ENCODE measurements around the gene PPP2R3A. TPM values are rescaled to one million over a fixed set of nuclear protein-coding genes. Genes with fewer than 3 reads are reported as not detected.
"Not testable (repeated sequence)": the region's sequence is repeated elsewhere in the genome, so short reads cannot be mapped to it uniquely, and the experiment has no call there.

Gene PPP2R3A
- total and polyA plus RNA-seq, 2 of the 13 experiments (the other 11 are each of a cell fraction or from before 2014, with no cell fraction given): 0.07 to 0.12 TPM

DNA sequence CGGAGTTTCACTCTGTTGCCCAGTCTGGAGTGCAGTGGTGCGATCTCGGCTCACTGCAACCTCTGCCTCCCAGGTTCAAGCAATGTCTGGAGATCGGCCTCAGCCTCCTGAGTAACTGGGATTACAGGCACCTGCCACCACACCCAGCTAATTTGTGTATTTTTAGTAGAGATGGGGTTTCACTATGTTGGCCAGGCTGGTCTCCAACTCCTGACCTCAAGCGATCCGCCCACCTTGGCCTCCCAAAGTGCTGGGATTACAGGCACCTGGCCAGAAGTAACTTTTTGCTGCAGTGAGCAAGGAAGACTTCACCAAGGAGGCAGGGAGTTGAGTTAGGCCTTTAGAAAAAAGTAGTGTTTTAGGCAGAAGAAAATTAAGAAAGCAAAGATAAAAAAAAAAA, 226.7 kb downstream of the PPP2R3A start:
- H3K27ac ChIP-seq (ENCODE audit: extremely low read length, insufficient read depth, low read length); in situ Hi-C loops (cut with HindIII; ENCODE audit: extremely low pct_ligation_motif_present, low pct_unique_long_range_greater_than_20kb); CTCF ChIA-PET (ENCODE audit: low intra/inter-chr PET ratio, low total read pairs); FAIRE-seq; ATAC-seq; DNase-seq (ENCODE audit: low spot score); BruUV-seq (replicated peaks); H3K27me3 ChIP-seq (ENCODE audit: control insufficient read depth in 1 of 2, insufficient read depth in 2 of 2, low read length in 2 of 2); H3K36me3 ChIP-seq (replicated peaks in 1 of 2; ENCODE audit: control insufficient read depth in 1 of 2, insufficient read depth in 2 of 2, low read length in 2 of 2); H2AFZ ChIP-seq (ENCODE audit: low read length); H3K9me3 ChIP-seq (ENCODE audit: low read length): not testable (repeated sequence)
- POLR2A ChIA-PET: interaction anchor here (1.0 kb wide), 1 partner anchor 57 kb away, joined by 3 read pairs; no protein-coding TSS in a partner anchor
- Histone ChIP-seq H3K79me2 (ENCODE audit: insufficient read depth, low read length) (peaks cover 83% of the 10 kb centered on the region), H4K20me1 (ENCODE audit: insufficient read depth, low read length) (peaks cover 80% of the 10 kb centered on the region), H3K4me1 (ENCODE audit: insufficient read depth, low read length) (peaks cover 51% of the 10 kb centered on the region), H3K4me3 (replicated peaks in 1 of 3; ENCODE audit: insufficient read depth in 1 of 3, low read depth in 2 of 3, low read length in 3 of 3) (peak overlapping the region; percentile 21 to 89 (median 80); a peak in 5 of 6 replicates), H3K9ac (ENCODE audit: insufficient read depth, low read depth, low read length) (peak overlapping the region; percentile 99), H3K4me2 (ENCODE audit: low read depth, low read length) (peak overlapping the region; percentile 79)
- TF ChIP-seq ZMYM3 (CRISPR knock-in tag; IDR thresholded peaks at IDR 0.05) (0 out of 2 replicates have a peak, but pooled peaks have one; percentile 44), ZNF121 (CRISPR knock-in tag; IDR thresholded peaks at IDR 0.05) (peak; percentile 92; the same call in 1 of the 2 replicates), ZNF292 (CRISPR knock-in tag; IDR thresholded peaks at IDR 0.05; ENCODE audit: borderline replicate concordance, low read depth) (peak; percentile 16; the same call in 1 of the 2 replicates)
- intact Hi-C loops (cut with micrococcal nuclease; ENCODE audit: unreplicated experiment): loop anchor here (5.0 to 10.0 kb wide), 2 partner anchors 115 to 563 kb away; partner anchors contain the start of gene STAG1
- WGBS (ENCODE audit: low lambda C conversion rate): 15% methylated on average over 6 of the region's 6 CpGs

- no peak for ATAC-seq
- DNase-seq (ENCODE audit: low spot score): no peak
- TF ChIP-seq ZNF256 (CRISPR knock-in tag; conservative IDR thresholded peaks at IDR 0.05): no peak
- no peak for TF ChIP-seq NFE2L1 (CRISPR knock-in tag; IDR thresholded peaks at IDR 0.05; ENCODE audit: borderline replicate concordance)
- no peak for TF ChIP-seq ZNF547 (CRISPR knock-in tag; IDR thresholded peaks at IDR 0.05)
- no peak for TF ChIP-seq FUBP1 (CRISPR knock-in tag; IDR thresholded peaks at IDR 0.05; ENCODE audit: borderline replicate concordance)
- H3K9ac ChIP-seq (ENCODE audit: insufficient read depth, low read depth, low read length): peak overlapping the region; percentile 99
- H3K9me3 ChIP-seq (ENCODE audit: low read length): no peaks in the 10 kb centered on the region
- intact Hi-C loops (cut with micrococcal nuclease; ENCODE audit: unreplicated experiment): loop anchor here (5.0 to 10.0 kb wide), 2 partner anchors 116 to 562 kb away; partner anchors contain the start of gene STAG1
- peaks cover 73% of the 10 kb centered on the region for H4K20me1 ChIP-seq (ENCODE audit: insufficient read depth, low read length)
- peak overlapping the region; percentile 80 to 93 (median 89); a peak in 5 of 6 replicates for H3K4me3 ChIP-seq (replicated peaks in 1 of 3; ENCODE audit: insufficient read depth in 1 of 3, low read depth in 2 of 3, low read length in 3 of 3)
- H3K27ac ChIP-seq (ENCODE audit: extremely low read length, insufficient read depth, low read length): no peak overlapping the region
- H3K27me3 ChIP-seq (ENCODE audit: control insufficient read depth in 1 of 2, insufficient read depth in 2 of 2, low read length in 2 of 2): no peaks in the 10 kb centered on the region
- POLR2A ChIA-PET: interaction anchor here (1.0 kb wide), 1 partner anchor 56 kb away, joined by 3 read pairs; no protein-coding TSS in a partner anchor
- CTCF ChIA-PET (ENCODE audit: low intra/inter-chr PET ratio, low total read pairs): no interaction called here
- peaks cover 0 to 2% of the 10 kb centered on the region in 2 experiments; a peak in 1 of 5 replicates for H3K36me3 ChIP-seq (replicated peaks in 1 of 2; ENCODE audit: control insufficient read depth in 1 of 2, insufficient read depth in 2 of 2, low read length in 2 of 2)
- H3K79me2 ChIP-seq (ENCODE audit: insufficient read depth, low read length): peaks cover 77% of the 10 kb centered on the region
- H3K4me2 ChIP-seq (ENCODE audit: low read depth, low read length): peak overlapping the region; percentile 79
- H2AFZ ChIP-seq (ENCODE audit: low read length): no peak overlapping the region
- 5% methylated on average over 2 of the region's 2 CpGs for WGBS (ENCODE audit: low lambda C conversion rate)
- FAIRE-seq: no peak
- peaks cover 49% of the 10 kb centered on the region for H3K4me1 ChIP-seq (ENCODE audit: insufficient read depth, low read length)
- BruUV-seq (replicated peaks): no TSS peak
- in situ Hi-C loops (cut with HindIII; ENCODE audit: extremely low pct_ligation_motif_present, low pct_unique_long_range_greater_than_20kb): no loop called here
These were observed 227.3 kb downstream of the PPP2R3A start for GRCh38 chr3:136192831-136193230.

Measured in HepG2 (cell line).